K562 (cell line): Measurements from ENCODE around the gene CEP76. TPM values are rescaled to one million over a fixed set of nuclear protein-coding genes. Genes with fewer than 3 reads are reported as not detected.
A peak's percentile ranks its signal among the peaks of the same experiment; 100 is the strongest.

ENCODE experiments used
- ATAC-seq: fragments of 200-7000 bp; cut with Tn5 transposase; 3 replicates; pipeline ENCODE4 v1.9.1; 2020; ENCODE audit warnings: moderate library complexity
- BruUV-seq: library from RNA; stranded (reverse); fragments of 400-500 nt; replicated peaks from 2 replicates; lab custom pipeline; 2021; lab: Mats Ljungman, UMichigan
- CTCF ChIA-PET: fragments of 300-600 bp; formaldehyde crosslinking; extraction: SDS; loops from one replicate; lab custom pipeline; 2021; ENCODE audit warnings: low intra/inter-chr PET ratio; lab: Yijun Ruan, JAX
- POLR2A ChIA-PET: fragments of 300-600, 350-650 bp; sonication (Branson Sonifier 250); formaldehyde crosslinking; extraction: SDS; loops from one replicate; lab custom pipeline; 2021; ENCODE audit warnings: antibody characterized with exemption, inconsistent platforms; lab: Yijun Ruan, JAX
- DNase-seq, 4 experiments: peaks; one replicate each; pipeline versions ENCODE4 v3.0.0 to v3.0.0-alpha.2; 2011 to 2018; ENCODE audit warnings: low spot score in 3 of 4, mixed read lengths in 3 of 4; ENCODE audit errors: extremely low read depth in 1 of 4
- FAIRE-seq: peaks from 2 replicates; lab custom pipeline; 2011; peaks lifted over from hg19 to GRCh38; lab: Jason Lieb, UNC
- H2AFZ ChIP-seq: 2 replicates; pipeline ENCODE4 v1.6.0; 2011; ENCODE audit warnings: low read depth, low read length, control low read depth, inconsistent platforms
- H3K27ac ChIP-seq: fragments of 200-600 bp; 3 replicates; pipeline ENCODE4 v1.8.0; 2011; ENCODE audit warnings: low read depth, mild to moderate bottlenecking, control low read depth, inconsistent platforms, low read length, moderate library complexity, mixed read lengths; ENCODE audit errors: extremely low read depth
- H3K27me3 ChIP-seq, 2 experiments: fragments of 300-600 bp in 1 of 2; 2 replicates in 1 of 2; 3 replicates in 1 of 2; pipeline versions ENCODE4 v1.6.0 to v1.8.0; 2011; ENCODE audit warnings: inconsistent platforms in 2 of 2, low read length in 2 of 2, mild to moderate bottlenecking in 1 of 2, mixed read lengths in 1 of 2, moderate library complexity in 1 of 2; ENCODE audit not compliant: control insufficient read depth in 2 of 2, insufficient read depth in 2 of 2
- H3K36me3 ChIP-seq: fragments of 300-600 bp; 3 replicates; pipeline ENCODE4 v1.8.0; 2011; ENCODE audit warnings: mild to moderate bottlenecking, low read length, inconsistent platforms; ENCODE audit not compliant: control insufficient read depth, insufficient read depth
- H3K4me1 ChIP-seq, 2 experiments: fragments of 200-600 bp in 1 of 2; replicated peaks in 1 of 2; 2 replicates in 1 of 2; 3 replicates in 1 of 2; pipeline versions ENCODE4 v1.5.1 to v1.8.0; 2011; ENCODE audit warnings: inconsistent platforms in 2 of 2, low read length in 2 of 2, mild to moderate bottlenecking in 1 of 2, mixed read lengths in 1 of 2, moderate library complexity in 1 of 2; ENCODE audit not compliant: control insufficient read depth in 2 of 2, insufficient read depth in 2 of 2
- H3K4me2 ChIP-seq: 2 replicates; pipeline ENCODE4 v1.6.1; 2011; ENCODE audit warnings: low read length, control low read depth, inconsistent platforms, mixed read lengths; ENCODE audit not compliant: insufficient read depth
- H3K4me3 ChIP-seq: fragments of 200-600 bp; sonication (generic), shearing (Covaris generic); 2 replicates; pipeline ENCODE4 v1.5.1; 2016; ENCODE audit warnings: control low read depth, inconsistent platforms
- H3K79me2 ChIP-seq: fragments of 200-600 bp; 3 replicates; pipeline ENCODE4 v1.8.0; 2011; ENCODE audit warnings: low read length, inconsistent platforms; ENCODE audit not compliant: control insufficient read depth, insufficient read depth
- H3K9ac ChIP-seq, 2 experiments: 2 replicates each; pipeline versions ENCODE4 v1.6.0 to v1.6.1; 2011; ENCODE audit warnings: low read depth in 2 of 2, low read length in 2 of 2, control low read depth in 1 of 2, inconsistent platforms in 1 of 2, mild to moderate bottlenecking in 1 of 2, mixed read lengths in 1 of 2; ENCODE audit not compliant: insufficient read depth in 1 of 2
- H3K9me1 ChIP-seq: one replicate; pipeline ENCODE4 v1.6.0; 2011; ENCODE audit warnings: inconsistent platforms, mild to moderate bottlenecking, low read length, moderate library complexity; ENCODE audit not compliant: control insufficient read depth, insufficient read depth
- H3K9me3 ChIP-seq: replicated peaks from 2 replicates; pipeline ENCODE4 v1.5.1; 2011; ENCODE audit warnings: low read depth, low read length, inconsistent platforms; ENCODE audit not compliant: control insufficient read depth, insufficient read depth
- H4K20me1 ChIP-seq: replicated peaks from 2 replicates; pipeline ENCODE4 v1.6.1; 2011; ENCODE audit warnings: low read length, inconsistent platforms, mixed read lengths; ENCODE audit not compliant: control insufficient read depth, insufficient read depth
- BCL6 ChIP-seq: fragments of 250-450 bp; sonication (Bioruptor Pico); IDR thresholded peaks from 2 replicates; pipeline ENCODE4 v1.4.0; 2020
- CTBP1 ChIP-seq: fragments of 450-650 bp; IDR thresholded peaks from 2 replicates; pipeline ENCODE4 v1.6.1; 2016; ENCODE audit warnings: borderline replicate concordance
- CTCFL ChIP-seq: IDR thresholded peaks from 2 replicates; pipeline ENCODE4 v1.6.1; 2011; ENCODE audit warnings: borderline replicate concordance, low read depth, mild to moderate bottlenecking, moderate library complexity, low read length; ENCODE audit not compliant: insufficient read depth, poor library complexity, severe bottlenecking
- CXXC5 ChIP-seq: fragments of 250-450 bp; sonication (Bioruptor Pico); IDR thresholded peaks from 2 replicates; pipeline ENCODE4 v1.8.0; 2022; ENCODE audit warnings: inconsistent platforms, mild to moderate bottlenecking, moderate library complexity
- FOXJ3 ChIP-seq: sonication (generic); formaldehyde crosslinking; IDR thresholded peaks from 2 replicates; pipeline ENCODE4 v1.4.0; 2020; ENCODE audit warnings: mild to moderate bottlenecking, missing genetic modification reagents
- KLF13 ChIP-seq: fragments of 450-650 bp; IDR thresholded peaks from 2 replicates; pipeline ENCODE4 v1.6.1; 2016; ENCODE audit warnings: missing genetic modification characterization, low read depth, mild to moderate bottlenecking, missing compliant biosample characterization, moderate library complexity, borderline replicate concordance
- MTA1 ChIP-seq: fragments of 450-650 bp; IDR thresholded peaks from 2 replicates; pipeline ENCODE4 v1.6.1; 2017; ENCODE audit warnings: borderline replicate concordance
- NFXL1 ChIP-seq: fragments of 450-650 bp; formaldehyde crosslinking; IDR thresholded peaks from 2 replicates; pipeline ENCODE4 v1.4.0; 2021; ENCODE audit warnings: mild to moderate bottlenecking
- PCBP1 ChIP-seq: fragments of 200-400 bp; formaldehyde crosslinking; IDR thresholded peaks from 2 replicates; pipeline ENCODE4 v1.6.1; 2018; ENCODE audit warnings: mild to moderate bottlenecking, low read depth, low read length; ENCODE audit not compliant: poor library complexity, severe bottlenecking
- POLR3G ChIP-seq: IDR thresholded peaks from 2 replicates; pipeline ENCODE4 v1.6.1; 2011; ENCODE audit not compliant: insufficient read length, insufficient replicate concordance; ENCODE audit errors: extremely low read depth
- RUNX1 ChIP-seq: sonication (generic); IDR thresholded peaks from 2 replicates; pipeline ENCODE4 v1.6.1; 2016; ENCODE audit warnings: antibody characterized with exemption, low read depth
- SMAD4 ChIP-seq: fragments of 250-450 bp; sonication (Bioruptor Pico); conservative IDR thresholded peaks from 2 replicates; pipeline ENCODE4 v1.8.0; 2021; ENCODE audit warnings: inconsistent platforms, mild to moderate bottlenecking, moderate library complexity
- SNAPC5 ChIP-seq: fragments of 250-450 bp; sonication (Bioruptor Pico); IDR thresholded peaks from 2 replicates; pipeline ENCODE4 v1.8.0; 2021; ENCODE audit warnings: moderate library complexity, mild to moderate bottlenecking, inconsistent platforms
- VEZF1 ChIP-seq: fragments of 200-800 bp; sonication (Bioruptor generic); IDR thresholded peaks from 2 replicates; pipeline ENCODE4 v1.6.1; 2017; ENCODE audit warnings: missing genetic modification characterization, missing compliant biosample characterization
- ZBTB7A ChIP-seq: IDR thresholded peaks from 2 replicates; pipeline ENCODE4 v1.6.1; 2011; ENCODE audit warnings: low read depth, mild to moderate bottlenecking, low read length, moderate library complexity, borderline replicate concordance; ENCODE audit not compliant: control insufficient read depth
- ZNF12 ChIP-seq: sonication (generic); formaldehyde crosslinking; IDR thresholded peaks from 2 replicates; pipeline ENCODE4 v1.4.0; 2020; ENCODE audit warnings: mild to moderate bottlenecking, missing genetic modification reagents
- WGBS: fragments of 100-300 bp; shearing (Covaris generic); methylation state at CpG from one replicate; pipeline ENCODE4 v1.1.6; 2016; ENCODE audit warnings: low coverage, mixed read lengths; ENCODE audit not compliant: insufficient coverage; ENCODE audit errors: missing lambda C conversion rate; 5-methylcytosine and 5-hydroxymethylcytosine counted together
- in situ Hi-C: fragments of 300-500 bp; cut with MboI; formaldehyde crosslinking; loops from 4 replicates; pipeline ENCODE4 v1.15.0; 2018; ENCODE audit warnings: inconsistent platforms, mixed read lengths
- intact Hi-C: fragments of 100-400 bp; cut with micrococcal nuclease; formaldehyde crosslinking; loops from 2 replicates; pipeline ENCODE4 v1.14.2; 2022
- polyA plus RNA-seq, 8 experiments: library from polyadenylated mRNA; depleted of rRNA in 4 of 8; stranded (reverse) in 5 of 8; unstranded in 3 of 8; fragments of >200 nt; fragmentation: Nextera tagmentation in 2 of 8; fragmentation: Illumina TruSeq in 1 of 8; extraction: Ambion mirVana in 2 of 8; extraction: Trizol in 1 of 8; gene quantifications; 2 replicates each; pipeline versions ENCODE4 v1.2.1 to v1.2.3, GENCODE V29; 2011 to 2014; ENCODE audit warnings: inconsistent platforms in 1 of 8, missing spikeins in 1 of 8
- total RNA-seq, 7 experiments: library from RNA; depleted of rRNA in 6 of 7; stranded (reverse); fragments of >200 nt in 6 of 7; fragmentation: Illumina TruSeq in 2 of 7; extraction: Trizol in 2 of 7; gene quantifications; 2 replicates each; pipeline versions ENCODE4 v1.2.1 to v1.2.3, GENCODE V29; 2011 to 2021; ENCODE audit warnings: low replicate concordance in 1 of 7

The CEP76 gene
- total and polyA plus RNA-seq, 9 of the 15 experiments (the other 6 are each of a cell fraction or from before 2014, with no cell fraction given) = 5.3 to 27.3 (median 19.3) TPM

DNA sequence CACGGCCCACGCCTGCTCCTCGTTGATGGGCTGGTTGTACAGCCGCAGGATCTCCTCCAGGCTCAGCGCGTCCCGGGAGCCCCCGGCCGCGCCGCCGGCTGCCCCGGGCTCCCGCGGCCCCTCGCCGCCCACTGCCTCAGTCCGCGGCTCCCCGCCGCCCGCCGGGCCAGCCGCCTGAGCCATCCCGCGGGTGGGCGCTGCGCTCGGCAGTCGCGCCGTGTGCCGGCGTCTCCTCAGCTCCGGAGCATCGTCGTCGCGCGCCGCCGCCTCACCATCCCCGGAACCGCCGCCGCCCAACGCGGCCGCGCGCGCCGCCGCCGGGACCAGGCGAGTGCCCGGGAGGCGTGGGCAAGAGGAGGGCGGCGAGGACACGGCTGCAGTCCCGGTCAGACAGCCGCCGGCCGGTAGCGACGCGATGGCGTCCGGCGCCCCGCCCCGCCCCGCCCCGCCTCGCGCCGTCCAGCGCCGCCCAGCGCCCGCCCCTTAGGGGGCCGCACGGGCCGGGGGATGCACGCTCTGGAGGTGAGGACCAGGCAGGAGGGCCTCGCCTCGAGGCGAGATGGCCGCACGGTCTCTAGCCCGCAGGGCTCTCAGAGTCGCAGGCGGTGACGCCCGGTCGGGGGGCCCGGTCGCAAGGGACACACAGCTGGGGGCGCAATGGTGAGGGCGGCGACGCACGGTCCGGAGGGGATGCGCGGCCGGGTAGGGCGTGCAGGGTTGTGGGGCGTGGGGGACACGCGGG, 44.7 kb downstream of the CEP76 start, which contains the start of gene SPIRE1:
Gene SPIRE1 (minus strand): TSS at position 424 of the 742 bp plus-strand sequence. CDS start 241 bp downstream, at position 183.
- H3K4me1 ChIP-seq = peaks cover 11 to 16% of the 10 kb centered on the region in 2 experiments; a peak in 4 of 5 replicates
- FAIRE-seq (no peak), DNase-seq (peak; percentile 67 to 83 (median 78)), ATAC-seq (peak; percentile 79)
- H2AFZ ChIP-seq = peak within 1 kb of the TSS; percentile 70
- no peaks in the 10 kb centered on the region for H3K9me1 ChIP-seq
- peak within 1 kb of the TSS; percentile 80 for H3K27ac ChIP-seq
- ChIA-PET CTCF (interaction anchor here (0.5 to 1.9 kb wide), 3 partner anchors 13 to 266 kb away, joined by 3 to 5 read pairs (median 3); no protein-coding TSS in a partner anchor), POLR2A (interaction anchor here (1.0 kb wide), 1 partner anchor 281 kb away, joined by 3 read pairs; the partner anchor contains the start of gene AFG3L2)
- WGBS = 17% methylated on average over 15 of the region's 112 CpGs
- peak within 1 kb of the TSS; percentile 77 to 97 for H3K9ac ChIP-seq
- BruUV-seq = no TSS peak
- H3K27me3 ChIP-seq = no peaks in the 10 kb centered on the region
- H3K4me2 ChIP-seq = peak within 1 kb of the TSS; percentile 81
- H3K36me3 ChIP-seq = no peaks in the 10 kb centered on the region
- peak within 1 kb of the TSS; percentile 60 for H3K4me3 ChIP-seq
- intact Hi-C loops (loop anchor here (5.0 to 10.0 kb wide), 2 partner anchors 116 to 183 kb away; no protein-coding TSS in a partner anchor), in situ Hi-C loops (no loop called here)
- peaks cover 37% of the 10 kb centered on the region for H3K79me2 ChIP-seq
- peaks cover 6% of the 10 kb centered on the region; the same call in 1 of the 2 replicates for H4K20me1 ChIP-seq
- H3K9me3 ChIP-seq = no peaks in the 10 kb centered on the region
- TF ChIP-seq PCBP1 (no peak), POLR3G (no peak), ZNF12 (CRISPR knock-in tag) (no peak), SNAPC5 (CRISPR knock-in tag) (no peak), VEZF1 (CRISPR knock-in tag) (peak; percentile 46; the same call in 1 of the 2 replicates), KLF13 (tag) (no peak), CTCFL (peak; percentile 17), SMAD4 (CRISPR knock-in tag) (peak; percentile 89), CXXC5 (CRISPR knock-in tag) (peak; percentile 81), BCL6 (no peak), ZBTB7A (peak; percentile 10; the same call in 1 of the 2 replicates), RUNX1 (no peak), NFXL1 (CRISPR knock-in tag) (no peak), FOXJ3 (CRISPR knock-in tag) (no peak), CTBP1 (peak; percentile 75; the same call in 1 of the 2 replicates), MTA1 (no peak)
